ENCODE results near the gene LRSAM1.

The LRSAM1 gene

DNA sequence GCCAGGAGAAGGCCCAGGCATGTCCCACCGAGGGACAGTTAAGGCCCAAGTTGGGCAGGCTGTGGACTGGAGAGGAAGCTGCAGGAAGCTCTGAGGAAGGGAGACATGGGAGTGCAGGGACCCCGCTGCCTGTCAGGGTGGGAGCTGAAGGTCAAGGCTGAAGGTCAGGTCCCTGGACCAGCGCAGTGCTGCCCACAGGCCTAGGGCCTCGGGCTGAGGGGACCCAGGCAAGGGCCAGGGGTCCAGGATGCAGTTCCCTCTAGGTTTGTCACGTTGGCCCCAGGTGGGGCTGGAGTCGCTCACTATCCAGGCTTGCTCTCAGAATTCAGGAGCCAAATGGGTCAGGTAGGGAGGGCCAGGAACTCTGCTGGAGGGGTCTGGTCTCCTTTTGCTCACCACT is 84.1 kb downstream of the LRSAM1 start:
- no peak for DNase-seq (ENCODE audit: low spot score)

DNA sequence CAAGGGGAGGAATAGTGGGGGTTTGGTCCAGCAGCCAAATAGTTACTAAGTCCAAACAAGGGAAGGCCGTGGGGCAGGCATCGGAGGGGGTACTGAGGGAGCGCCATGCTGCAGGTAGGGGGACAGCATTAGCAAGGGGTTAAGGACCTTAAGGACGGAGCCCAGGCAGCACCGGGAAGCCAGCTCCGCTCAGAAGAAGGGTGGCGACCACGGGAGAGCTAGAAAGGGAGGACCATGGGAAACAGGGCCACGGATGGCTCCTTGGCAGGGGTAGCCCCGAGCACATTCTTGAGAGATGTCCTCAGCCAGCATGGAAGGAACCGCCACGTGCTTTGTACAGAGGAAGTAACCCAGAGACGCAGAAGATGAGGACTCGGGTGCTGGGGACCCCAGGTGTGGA is 84.5 kb downstream of the LRSAM1 start:
- DNase-seq (ENCODE audit: low spot score), result no peak

DNA sequence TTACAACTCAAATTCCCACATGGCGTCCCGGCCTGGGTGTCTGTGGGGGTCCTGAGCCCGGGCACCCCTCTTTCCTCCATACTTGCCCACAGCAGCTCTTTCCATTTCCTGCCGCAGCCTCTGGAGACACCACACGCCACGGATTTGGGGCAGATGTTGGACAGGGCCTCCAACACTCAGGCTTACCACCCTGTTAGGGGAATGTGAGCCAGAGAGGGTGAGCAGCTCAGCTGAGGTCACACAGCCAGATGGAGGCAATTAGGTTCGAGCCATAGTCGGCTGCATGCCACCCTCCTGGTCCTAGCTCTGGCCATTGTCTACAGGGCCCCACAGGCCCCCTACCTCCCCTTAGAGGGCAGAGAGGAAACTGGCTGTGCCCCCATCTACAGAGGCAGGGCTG is 85.2 kb downstream of the LRSAM1 start:
- DNase-seq (ENCODE audit: low spot score), result no peak

DNA sequence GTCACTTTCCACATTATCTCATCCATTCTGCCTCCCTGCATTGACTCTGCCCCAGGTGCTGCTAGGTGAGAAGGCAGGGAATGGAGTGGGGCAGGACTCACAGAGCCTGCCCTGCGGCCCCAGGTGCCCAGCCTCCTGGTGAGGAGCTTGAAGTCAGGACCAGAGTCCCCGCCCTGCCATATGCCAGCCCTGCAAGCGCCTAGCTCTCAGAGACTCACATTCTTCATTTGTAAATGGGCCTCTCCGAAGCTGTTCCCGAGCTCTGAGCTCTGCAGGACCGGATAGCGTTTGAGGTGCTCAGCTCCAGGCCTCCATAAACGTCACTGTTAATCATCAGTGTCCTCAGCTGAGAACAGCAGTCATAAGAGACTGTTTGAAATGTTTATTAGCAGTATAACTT is 85.7 kb downstream of the LRSAM1 start:
- no peak for DNase-seq (ENCODE audit: low spot score)

DNA sequence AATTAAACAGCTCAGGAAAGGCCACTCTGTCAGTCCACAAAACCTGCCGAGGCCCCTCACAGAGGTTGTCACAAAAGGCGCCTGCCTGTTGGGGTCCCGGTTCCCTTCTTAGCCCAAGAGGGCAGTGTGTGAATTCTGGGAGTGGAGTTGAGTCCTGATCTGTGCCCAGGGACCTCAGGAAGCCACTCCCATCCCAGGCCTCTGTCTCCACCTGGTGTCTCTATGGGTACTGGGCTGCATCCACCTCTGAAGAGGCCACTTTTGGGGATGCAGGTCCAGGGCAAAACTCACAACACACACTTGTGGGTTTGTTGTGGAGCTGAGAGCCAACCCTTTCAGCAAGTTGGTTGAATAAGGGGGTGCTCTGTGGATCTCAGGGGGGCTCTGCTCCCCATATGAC is 86.5 kb downstream of the LRSAM1 start:
- DNase-seq (ENCODE audit: low spot score), result no peak

DNA sequence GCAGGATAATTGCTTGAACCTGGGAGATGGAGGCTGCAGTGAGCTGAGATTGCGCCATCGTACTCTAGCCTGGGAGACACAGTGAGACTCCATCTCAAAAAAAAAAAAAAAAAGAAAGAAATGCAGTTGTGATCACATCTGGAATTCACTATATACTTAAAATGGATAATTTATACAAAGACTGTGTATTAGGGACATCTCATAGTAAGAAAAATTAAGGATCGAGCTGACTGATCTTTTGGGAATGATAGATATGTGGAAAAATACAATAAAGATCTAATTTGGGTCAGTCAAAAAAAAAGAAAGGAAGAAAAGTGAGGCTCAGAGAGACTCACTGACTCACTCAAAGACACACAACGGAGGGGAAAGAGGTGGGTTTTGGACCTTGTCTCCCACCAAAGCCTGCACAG is 87.5 kb downstream of the LRSAM1 start:
- no peak for DNase-seq (ENCODE audit: low spot score)

DNA sequence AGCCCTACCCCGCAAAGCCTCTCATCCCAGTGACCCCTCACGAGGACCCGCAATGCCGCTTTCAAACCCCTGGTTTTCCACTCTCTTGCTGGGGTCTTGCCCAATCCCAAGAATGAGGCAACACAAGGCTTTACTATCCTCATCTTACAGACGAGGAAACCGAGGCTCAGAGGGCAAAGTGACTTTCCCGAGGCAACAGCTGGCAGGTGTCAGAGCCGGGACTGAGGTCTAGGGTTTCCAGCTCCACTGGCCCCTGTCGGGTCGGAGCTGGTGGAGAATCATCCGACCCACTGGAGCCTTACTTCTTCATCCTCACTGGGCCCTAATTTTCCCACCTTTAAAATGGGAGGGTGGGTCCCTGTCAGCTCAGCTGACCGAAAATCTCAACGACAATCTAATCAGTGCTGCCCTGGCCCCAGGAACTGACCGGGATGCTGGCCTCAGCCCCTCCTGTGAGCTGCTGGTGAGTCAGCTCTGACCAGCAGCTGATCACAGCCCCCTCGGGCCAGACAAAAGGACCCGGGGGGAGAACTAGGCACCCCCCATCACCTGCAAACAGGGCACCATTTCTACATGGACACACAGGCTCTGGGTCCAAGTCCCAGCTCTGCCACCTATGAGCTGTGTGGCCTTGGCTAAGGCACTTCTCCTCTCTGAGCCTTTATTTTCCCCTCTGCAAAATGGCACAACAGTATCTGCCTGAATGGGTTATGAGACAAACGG is 88.1 kb downstream of the LRSAM1 start:
- no peak for DNase-seq (ENCODE audit: low spot score)

DNA sequence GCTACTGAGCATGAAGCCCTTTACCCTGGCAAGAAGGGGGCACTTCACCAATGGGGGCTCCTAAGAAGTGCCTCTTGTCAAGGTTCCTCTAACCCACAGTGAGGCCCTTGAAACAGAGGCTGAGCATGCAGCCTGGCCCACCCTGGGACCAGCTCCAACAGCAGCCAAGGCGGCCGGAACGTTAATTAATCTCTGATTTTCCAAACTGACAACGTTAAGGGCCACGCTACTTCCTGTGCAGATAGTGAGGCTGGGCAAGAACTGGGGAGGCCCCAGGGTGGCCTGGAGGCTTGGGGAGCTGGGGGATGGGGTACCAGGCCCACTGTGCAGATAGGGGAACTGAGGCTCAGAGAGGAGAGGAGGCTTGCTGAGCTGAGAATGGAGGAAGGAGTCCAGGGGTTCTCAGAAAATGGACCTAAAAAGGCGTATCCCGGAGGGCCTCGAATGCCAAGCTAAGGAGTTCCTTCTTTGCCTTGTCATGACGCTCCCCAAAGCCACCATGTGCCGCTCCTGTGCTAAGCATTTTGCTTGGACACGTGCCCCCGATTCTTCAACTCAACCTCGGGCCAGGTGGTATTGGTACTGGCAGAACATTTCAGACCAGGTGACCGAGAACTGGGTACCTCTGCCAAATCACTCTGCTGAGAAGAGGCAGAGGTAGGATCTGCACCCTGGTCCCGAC is 88.8 kb downstream of the LRSAM1 start:
- no peak for DNase-seq (ENCODE audit: low spot score)

DNA sequence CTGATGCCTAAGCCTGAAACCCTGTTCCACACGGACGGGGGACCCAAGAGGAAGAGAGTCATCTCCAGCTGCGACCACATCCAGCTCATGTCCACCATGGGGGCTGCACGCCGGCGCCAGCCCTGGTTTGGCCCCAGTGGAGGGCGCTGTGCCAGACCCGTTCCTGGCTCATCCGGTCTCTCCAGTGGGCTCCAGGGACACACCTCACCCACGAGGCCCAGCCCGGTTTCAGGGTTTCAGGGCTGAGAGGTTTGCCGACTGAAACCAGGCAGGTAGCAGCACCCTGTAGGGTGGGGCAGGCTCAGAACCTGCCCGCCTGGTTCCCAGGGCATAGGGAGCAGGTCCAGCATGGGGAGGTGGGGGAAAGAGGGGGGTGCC is 89.3 kb downstream of the LRSAM1 start:
- DNase-seq (ENCODE audit: low spot score), result no peak

DNA sequence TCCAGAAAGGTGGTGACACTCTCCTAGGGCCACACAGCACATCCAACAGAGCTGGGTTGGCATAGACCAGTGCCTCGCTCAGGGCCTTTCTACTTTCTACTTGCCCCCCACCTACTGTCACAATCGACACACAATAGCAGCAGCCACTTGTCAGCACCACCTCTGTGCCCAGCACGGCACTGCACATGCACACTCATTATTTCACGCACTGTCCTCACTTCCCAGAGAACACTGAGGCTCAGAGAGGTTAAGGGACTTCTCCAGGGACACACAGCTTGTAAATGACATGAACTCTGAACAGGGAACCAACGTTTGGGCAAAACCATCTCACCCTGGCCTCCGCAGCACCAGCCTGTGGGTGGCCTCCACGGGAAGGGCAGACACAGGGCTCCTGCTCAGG is 89.9 kb downstream of the LRSAM1 start:
- no peak for DNase-seq (ENCODE audit: low spot score)

DNA sequence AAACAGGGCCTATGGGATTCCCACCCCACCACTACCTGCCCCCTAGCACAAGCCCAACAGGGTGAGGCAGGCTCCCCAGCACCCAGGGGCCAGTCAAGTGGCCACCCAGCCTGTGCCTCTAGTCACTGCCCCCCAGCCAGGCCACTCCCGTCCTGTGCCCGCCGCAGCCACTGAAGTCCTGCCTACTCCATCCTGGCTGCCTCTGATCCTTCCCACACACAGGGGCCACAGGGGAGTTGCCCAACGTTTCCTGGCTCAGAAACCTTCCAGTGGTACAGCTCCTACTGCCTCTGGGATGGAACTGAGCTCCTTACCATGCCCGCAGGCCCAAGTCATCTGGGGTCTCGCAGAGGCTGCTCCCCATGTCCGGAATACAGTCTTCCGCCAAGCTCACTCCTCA is 90.6 kb downstream of the LRSAM1 start:
- DNase-seq (ENCODE audit: low spot score), result no peak

DNA sequence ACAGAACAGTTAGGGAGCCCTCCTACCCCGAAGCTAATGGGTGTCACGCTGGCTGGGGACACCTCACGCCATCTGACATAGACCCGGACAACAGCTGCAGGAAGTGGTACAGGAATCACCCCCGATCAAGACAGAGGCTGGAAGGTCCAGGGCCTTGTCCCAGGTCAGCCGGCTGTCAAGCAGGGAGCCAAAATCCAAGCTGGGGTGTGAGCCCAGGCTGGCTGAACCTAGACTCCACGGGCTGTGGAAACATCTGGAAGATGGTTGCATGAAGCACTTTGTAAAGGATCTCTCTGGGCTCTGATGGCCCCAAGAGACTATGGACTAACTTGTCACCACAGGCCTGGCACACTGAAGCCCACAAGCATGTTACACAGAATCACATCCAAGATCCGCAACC is 91.9 kb downstream of the LRSAM1 start:
- DNase-seq (ENCODE audit: low spot score), result no peak

DNA sequence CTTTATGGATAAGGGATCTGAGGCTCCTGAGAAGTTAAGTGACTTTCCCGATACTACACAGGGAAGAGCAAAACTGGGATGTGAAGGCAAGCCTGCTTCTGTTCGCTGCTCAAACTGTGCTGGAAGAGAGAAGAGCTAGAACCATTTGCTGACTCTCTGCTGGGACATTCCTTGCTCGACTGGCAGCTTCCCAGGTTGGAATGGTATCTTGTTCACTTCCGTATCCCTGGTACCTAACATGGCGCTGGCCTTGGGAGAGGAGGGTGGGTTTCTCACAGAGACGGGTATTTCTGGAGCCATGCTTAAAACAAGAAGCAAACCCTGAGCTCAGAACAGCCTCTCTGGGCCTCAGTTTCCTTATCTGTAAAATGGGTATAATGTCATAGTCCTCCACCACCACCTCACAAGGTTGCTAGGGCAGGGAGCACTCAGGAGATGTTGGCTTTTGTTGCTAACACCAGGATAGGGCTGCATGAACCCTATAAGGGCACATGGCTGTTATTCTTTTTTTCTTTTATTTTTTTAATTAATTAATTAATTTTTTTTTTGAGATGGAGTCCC is 92.7 kb downstream of the LRSAM1 start:
- DNase-seq (ENCODE audit: low spot score), result no peak

DNA sequence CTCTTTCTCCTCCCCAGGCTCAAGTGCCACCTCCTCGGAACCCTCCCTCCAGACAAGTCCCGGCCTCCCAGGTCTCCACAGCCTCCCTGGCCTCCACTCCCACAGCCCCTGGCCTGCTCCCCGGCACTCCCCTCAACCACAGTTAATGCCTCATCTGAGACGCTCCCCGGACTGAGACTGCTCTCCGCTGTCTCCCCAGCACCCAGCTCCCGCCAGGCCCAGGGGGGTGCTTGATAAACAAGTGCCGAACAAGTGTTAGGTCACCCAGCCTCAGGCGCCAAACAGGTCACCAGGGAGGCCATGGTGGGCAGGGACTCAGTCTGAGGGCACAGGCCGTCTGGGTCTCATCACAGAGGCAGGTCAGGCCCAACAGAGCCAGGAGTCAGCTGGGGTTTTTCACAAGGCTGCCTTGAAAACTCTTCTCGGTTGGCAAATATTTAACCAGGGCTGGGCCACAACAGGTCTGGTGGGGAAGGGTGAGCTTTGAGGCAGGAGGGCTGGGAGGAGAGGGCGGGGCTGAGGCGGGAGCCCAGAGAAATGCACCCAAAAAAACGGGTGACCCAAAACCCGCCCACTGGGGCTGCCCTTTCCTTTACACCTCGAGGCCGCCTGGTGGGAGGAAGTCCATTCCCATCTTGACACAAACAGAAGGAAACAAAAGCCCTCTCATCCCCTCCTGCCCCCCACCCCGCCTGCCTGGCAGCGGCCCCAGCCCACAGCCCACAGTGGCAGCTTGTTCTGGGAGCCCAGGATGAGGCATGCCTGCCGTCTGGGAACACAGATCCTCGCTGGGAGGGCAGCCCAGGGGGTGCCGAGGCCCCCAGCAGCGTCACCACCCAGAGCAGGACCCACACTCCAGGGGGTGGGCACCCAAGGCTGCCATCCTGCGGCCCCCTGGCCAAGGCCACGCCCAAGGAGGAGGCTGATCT is 94.2 kb downstream of the LRSAM1 start:
- peak; percentile 86 for DNase-seq (ENCODE audit: low spot score)

DNA sequence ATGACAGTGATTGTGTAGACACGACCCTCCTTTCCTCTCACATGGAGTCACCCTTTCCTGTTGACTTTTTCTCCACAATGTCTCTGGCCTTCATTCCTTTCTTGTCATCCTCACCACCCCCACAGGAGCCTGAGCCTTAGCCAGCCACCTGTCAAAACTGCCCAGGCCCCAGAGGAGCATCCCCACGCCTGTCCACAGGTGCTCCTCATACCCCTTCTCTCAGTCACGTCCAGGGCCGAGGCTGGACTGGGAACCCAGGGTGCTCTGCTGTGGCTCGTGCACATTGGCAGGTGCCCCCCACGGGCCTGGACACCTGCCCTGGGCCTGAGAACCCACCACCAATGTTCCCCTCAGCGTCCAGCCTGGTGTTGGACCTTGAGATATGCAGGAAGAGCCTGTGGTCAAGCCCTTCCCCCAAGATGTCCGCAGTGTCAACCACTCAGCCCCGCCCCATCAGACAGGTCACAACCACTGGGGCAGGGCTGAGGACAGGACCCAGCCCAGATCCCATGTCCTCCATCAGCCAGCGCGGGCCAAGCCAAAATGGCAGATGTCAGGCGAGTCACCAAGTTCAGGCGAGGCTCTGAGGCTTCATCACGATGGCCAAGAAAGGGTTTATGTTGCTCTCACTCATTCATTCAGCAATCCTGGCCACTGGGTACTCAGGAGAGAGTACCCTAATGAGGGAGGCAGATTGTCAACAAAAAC is 95.0 kb downstream of the LRSAM1 start:
- no peak for DNase-seq (ENCODE audit: low spot score)

DNA sequence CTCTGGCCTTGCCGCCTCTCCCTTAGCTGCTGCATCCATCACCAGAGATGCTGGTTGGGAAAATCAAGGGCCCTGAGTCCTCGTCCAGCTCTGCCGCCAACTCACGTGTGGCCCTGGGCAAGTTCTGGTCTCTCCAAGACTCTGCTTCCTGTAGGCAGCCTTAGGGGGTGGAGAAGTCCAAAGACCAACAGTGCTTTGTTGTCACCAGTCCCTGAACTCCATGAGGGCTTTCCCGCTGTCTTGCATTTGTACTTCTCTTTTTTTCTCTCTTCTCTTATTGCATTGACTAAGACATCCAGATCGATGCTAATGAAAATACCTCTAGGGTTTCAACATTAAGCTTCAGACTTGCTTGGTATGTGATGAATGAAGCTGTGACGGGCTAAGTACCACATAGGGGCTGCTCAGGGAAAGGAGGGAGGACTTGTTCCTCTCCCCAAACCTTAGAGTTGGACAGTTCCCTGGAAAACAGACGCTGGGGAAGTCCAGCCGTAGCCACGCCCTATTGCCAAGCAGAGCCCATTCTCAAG is 97.1 kb downstream of the LRSAM1 start:
- DNase-seq (ENCODE audit: low spot score), result no peak

DNA sequence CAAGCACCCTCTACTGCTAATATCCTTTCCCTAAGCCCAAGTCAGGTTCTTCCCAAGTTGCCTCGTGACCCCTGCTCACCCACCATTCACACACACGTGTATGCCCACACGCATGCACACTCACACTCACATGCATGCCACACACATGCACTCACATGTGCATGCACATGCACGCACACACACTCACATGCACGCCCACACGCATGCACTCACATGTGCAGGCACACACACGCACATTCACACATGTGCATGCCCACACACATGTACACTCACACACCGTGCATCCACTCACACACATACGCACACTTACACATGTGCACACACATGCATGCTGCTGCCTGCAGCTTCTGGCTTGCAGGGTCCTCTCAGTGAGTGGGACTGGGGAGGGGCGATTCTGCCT is 97.9 kb downstream of the LRSAM1 start:
- DNase-seq (ENCODE audit: low spot score), result no peak

DNA sequence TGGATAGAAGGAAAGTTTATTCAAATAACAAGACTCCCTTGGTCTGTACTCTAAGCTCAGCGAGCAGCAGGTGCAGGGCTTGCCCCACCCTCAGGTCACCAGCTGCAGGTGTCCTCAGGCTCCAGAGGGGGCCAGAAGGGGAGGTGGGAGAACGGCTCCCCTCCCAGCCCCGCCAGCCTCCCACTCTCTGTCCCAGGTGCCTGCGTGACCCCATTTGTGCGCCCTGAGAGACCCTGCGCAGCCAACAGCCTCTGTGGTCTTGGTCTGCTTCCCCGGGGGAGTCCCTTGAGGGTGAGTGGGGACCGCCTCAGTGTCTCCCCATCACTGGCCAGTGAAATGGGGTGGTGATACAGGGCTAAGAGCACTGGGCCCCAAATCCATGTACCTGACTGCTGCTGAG is 98.4 kb downstream of the LRSAM1 start:
- DNase-seq (ENCODE audit: low spot score), result no peak

DNA sequence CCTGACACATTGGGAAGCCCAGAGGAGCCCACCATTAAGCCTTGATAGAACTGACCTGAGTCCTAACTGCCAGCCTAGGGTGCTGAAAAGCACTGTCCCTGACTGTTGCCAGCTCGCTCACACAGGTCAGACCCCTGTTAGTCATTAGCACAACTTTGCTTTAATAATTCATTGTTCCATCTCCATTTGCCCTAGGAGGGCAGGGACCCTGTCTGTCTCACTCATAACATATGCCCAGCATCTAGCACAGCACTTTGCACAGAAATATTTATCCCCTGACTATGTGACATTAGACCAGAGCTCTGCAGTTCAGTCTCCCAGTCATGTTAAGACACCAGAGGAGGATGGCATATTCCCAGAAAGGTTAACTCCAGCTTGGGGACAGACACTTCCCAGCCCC is 99.0 kb downstream of the LRSAM1 start:
- no peak for DNase-seq (ENCODE audit: low spot score)

DNA sequence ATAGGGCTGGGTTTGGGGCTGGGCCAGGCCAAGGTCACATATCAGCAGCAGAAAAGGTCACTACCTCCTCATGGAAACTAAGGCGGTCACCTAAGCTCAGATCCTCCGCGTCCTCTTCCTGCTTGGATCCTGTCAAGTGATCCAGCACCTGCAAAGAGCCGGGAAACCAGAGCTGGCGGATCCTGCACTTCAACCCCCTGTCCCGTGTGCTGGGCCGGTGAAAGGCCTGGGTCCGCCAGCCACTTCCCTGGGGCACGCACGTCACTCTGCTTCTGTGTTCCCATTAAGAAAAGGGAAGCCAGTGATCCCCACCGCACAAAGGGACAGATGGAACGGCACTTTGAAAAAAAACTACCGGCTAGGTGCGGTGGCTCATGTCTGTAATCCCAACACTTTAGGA is 99.4 kb downstream of the LRSAM1 start:
- DNase-seq (ENCODE audit: low spot score), result no peak
